DND-41 (cell line): ENCODE results near the gene MPV17.
A peak's percentile ranks its signal among the peaks of the same experiment; 100 is the strongest.

Experiments
- ATAC-seq: fragments of 200-7000 bp; cut with Tn5 transposase; 3 replicates; pipeline ENCODE4 v1.9.1; 2021; ENCODE audit warnings: low read depth; ENCODE audit not compliant: insufficient read depth
- DNase-seq: peaks from one replicate; pipeline ENCODE4 v3.0.0-alpha.2; 2020
- H2AFZ ChIP-seq: 2 replicates; pipeline ENCODE4 v1.6.0; 2012; ENCODE audit warnings: low read depth, low read length
- H3K27ac ChIP-seq: 2 replicates; pipeline ENCODE4 v1.5.1; 2012; ENCODE audit warnings: low read length, inconsistent platforms
- H3K27me3 ChIP-seq: fragments of 200-600 bp; sonication (generic); 2 replicates; pipeline ENCODE4 v1.6.0; 2012; ENCODE audit warnings: low read length, mild to moderate bottlenecking, inconsistent platforms; ENCODE audit not compliant: insufficient read depth, poor library complexity
- H3K36me3 ChIP-seq: 2 replicates; pipeline ENCODE4 v1.5.1; 2012; ENCODE audit warnings: low read length, inconsistent platforms; ENCODE audit not compliant: insufficient read depth
- H3K4me1 ChIP-seq: 2 replicates; pipeline ENCODE4 v1.5.1; 2012; ENCODE audit warnings: mild to moderate bottlenecking, low read length; ENCODE audit not compliant: insufficient read depth
- H3K4me2 ChIP-seq: 2 replicates; pipeline ENCODE4 v1.6.0; 2012; ENCODE audit warnings: mild to moderate bottlenecking, moderate library complexity, low read length, inconsistent platforms; ENCODE audit not compliant: insufficient read depth
- H3K4me3 ChIP-seq, 2 experiments: fragments of 200-600 bp in 1 of 2; shearing (Covaris generic) in 1 of 2; 2 replicates each; pipeline ENCODE4 v1.5.1; 2012 to 2016; ENCODE audit warnings: inconsistent platforms in 2 of 2, low read length in 2 of 2, mild to moderate bottlenecking in 2 of 2, low read depth in 1 of 2, moderate library complexity in 1 of 2
- H3K79me2 ChIP-seq: 2 replicates; pipeline ENCODE4 v1.6.0; 2012; ENCODE audit warnings: low read length, inconsistent platforms; ENCODE audit not compliant: insufficient read depth
- H3K9ac ChIP-seq: 2 replicates; pipeline ENCODE4 v1.6.0; 2012; ENCODE audit warnings: low read depth, mild to moderate bottlenecking, inconsistent platforms, low read length, moderate library complexity
- H3K9me3 ChIP-seq: 2 replicates; pipeline ENCODE4 v1.5.1; 2012; ENCODE audit warnings: low read length, moderate library complexity, mild to moderate bottlenecking, inconsistent platforms; ENCODE audit not compliant: insufficient read depth, severe bottlenecking
- H4K20me1 ChIP-seq: 2 replicates; pipeline ENCODE4 v1.6.0; 2012; ENCODE audit warnings: low read length; ENCODE audit not compliant: insufficient read depth
- EZH2 ChIP-seq: IDR thresholded peaks from 3 replicates; pipeline ENCODE4 v1.6.1; 2012; ENCODE audit warnings: borderline replicate concordance, low read depth, mild to moderate bottlenecking, moderate library complexity, low read length, inconsistent platforms; ENCODE audit not compliant: severe bottlenecking
- TF ChIP-seq, protein P1 (sequence below): IDR thresholded peaks from 2 replicates; pipeline ENCODE4 v1.5.1; 2012; ENCODE audit warnings: borderline replicate concordance, low read length, moderate library complexity, mild to moderate bottlenecking; ENCODE audit not compliant: poor library complexity, severe bottlenecking; ENCODE audit errors: extremely low read depth

MPV17 gene

DNA sequence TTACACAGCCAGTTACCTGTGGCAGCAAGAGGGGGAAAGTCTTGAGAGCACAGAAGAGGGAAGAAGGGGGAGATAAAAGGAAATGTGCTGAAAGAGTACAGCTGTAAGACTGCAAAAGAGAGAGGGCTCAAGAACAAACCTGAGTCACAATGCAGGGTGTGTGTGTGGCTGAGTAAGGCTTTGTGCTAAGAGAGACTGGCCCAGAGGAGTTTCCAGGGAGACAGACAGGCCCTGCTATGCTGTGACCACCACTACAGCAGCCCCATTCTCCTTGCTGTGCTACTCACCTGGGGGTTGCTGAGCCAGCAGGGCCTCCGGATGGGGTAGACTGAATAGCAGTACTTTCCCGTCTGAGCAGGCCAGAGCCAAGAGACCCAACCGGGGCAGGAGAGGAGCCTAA, 12.4 kb upstream of the MPV17 start:
- H2AFZ ChIP-seq = no peak overlapping the region
- no peaks in the 10 kb centered on the region; the same call in 1 of the 2 replicates for H4K20me1 ChIP-seq
- peak; percentile 15; the same call in 1 of the 3 replicates for ATAC-seq
- TF ChIP-seq, protein P1, sequence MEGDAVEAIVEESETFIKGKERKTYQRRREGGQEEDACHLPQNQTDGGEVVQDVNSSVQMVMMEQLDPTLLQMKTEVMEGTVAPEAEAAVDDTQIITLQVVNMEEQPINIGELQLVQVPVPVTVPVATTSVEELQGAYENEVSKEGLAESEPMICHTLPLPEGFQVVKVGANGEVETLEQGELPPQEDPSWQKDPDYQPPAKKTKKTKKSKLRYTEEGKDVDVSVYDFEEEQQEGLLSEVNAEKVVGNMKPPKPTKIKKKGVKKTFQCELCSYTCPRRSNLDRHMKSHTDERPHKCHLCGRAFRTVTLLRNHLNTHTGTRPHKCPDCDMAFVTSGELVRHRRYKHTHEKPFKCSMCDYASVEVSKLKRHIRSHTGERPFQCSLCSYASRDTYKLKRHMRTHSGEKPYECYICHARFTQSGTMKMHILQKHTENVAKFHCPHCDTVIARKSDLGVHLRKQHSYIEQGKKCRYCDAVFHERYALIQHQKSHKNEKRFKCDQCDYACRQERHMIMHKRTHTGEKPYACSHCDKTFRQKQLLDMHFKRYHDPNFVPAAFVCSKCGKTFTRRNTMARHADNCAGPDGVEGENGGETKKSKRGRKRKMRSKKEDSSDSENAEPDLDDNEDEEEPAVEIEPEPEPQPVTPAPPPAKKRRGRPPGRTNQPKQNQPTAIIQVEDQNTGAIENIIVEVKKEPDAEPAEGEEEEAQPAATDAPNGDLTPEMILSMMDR = no peak
- no peak for TF ChIP-seq EZH2
- no peak overlapping the region for H3K27ac ChIP-seq
- H3K4me3 ChIP-seq = no peak overlapping the region
- no peaks in the 10 kb centered on the region for H3K27me3 ChIP-seq
- no peak for DNase-seq
- no peak overlapping the region for H3K4me2 ChIP-seq
- H3K79me2 ChIP-seq = no peaks in the 10 kb centered on the region
- peaks cover 83% of the 10 kb centered on the region for H3K36me3 ChIP-seq
- H3K9me3 ChIP-seq = no peaks in the 10 kb centered on the region
- no peaks in the 10 kb centered on the region for H3K4me1 ChIP-seq
- H3K9ac ChIP-seq = no peak overlapping the region

- Histone ChIP-seq H3K4me3 (no peak overlapping the region), H3K4me1 (peaks cover 35% of the 10 kb centered on the region), H3K27ac (no peak overlapping the region), H3K36me3 (peaks cover 43% of the 10 kb centered on the region), H3K27me3 (no peaks in the 10 kb centered on the region), H3K9me3 (no peaks in the 10 kb centered on the region), H3K79me2 (peaks cover 35% of the 10 kb centered on the region), H2AFZ (no peak overlapping the region), H3K4me2 (peak overlapping the region; percentile 90; the same call in 1 of the 2 replicates), H3K9ac (no peak overlapping the region), H4K20me1 (peaks cover 6% of the 10 kb centered on the region; the same call in 1 of the 2 replicates)
- DNase-seq (no peak), ATAC-seq (no peak)
- no peak for TF ChIP-seq EZH2
- TF ChIP-seq, protein P1 = no peak
Measured at GRCh38 chr2:27324720-27325119, 1.8 kb upstream of the MPV17 start.

- DNase-seq (no peak), ATAC-seq (peak; percentile 12; the same call in 1 of the 3 replicates)
- peaks cover 37% of the 10 kb centered on the region for H3K36me3 ChIP-seq
- peak overlapping the region; percentile 89 to 91 for H3K4me3 ChIP-seq
- peaks cover 35% of the 10 kb centered on the region for H3K79me2 ChIP-seq
- no peaks in the 10 kb centered on the region for H3K9me3 ChIP-seq
- H2AFZ ChIP-seq = peak overlapping the region; percentile 92
- peaks cover 6% of the 10 kb centered on the region; the same call in 1 of the 2 replicates for H4K20me1 ChIP-seq
- H3K4me1 ChIP-seq = peaks cover 35% of the 10 kb centered on the region
- peak overlapping the region; percentile 86 for H3K9ac ChIP-seq
- H3K27ac ChIP-seq = peak overlapping the region; percentile 92
- no peak for TF ChIP-seq EZH2
- TF ChIP-seq, protein P1 = no peak
- H3K4me2 ChIP-seq = peak overlapping the region; percentile 90
- H3K27me3 ChIP-seq = no peaks in the 10 kb centered on the region
Measured at GRCh38 chr2:27323596-27324285, 844 bp upstream of the MPV17 start.
